GM23338 (cell line): ENCODE measurements around the gene PHLPP2. TPM values are rescaled to one million over a fixed set of nuclear protein-coding genes. Genes with fewer than 3 reads are reported as not detected.

Experiments used
- ATAC-seq: fragments of 200-7000 bp; cut with Tn5 transposase; 3 replicates; pipeline ENCODE4 v1.9.1; 2020
- DNase-seq: peaks from one replicate; pipeline ENCODE4 v3.0.0-alpha.2; 2015; ENCODE audit warnings: low spot score
- H2AFZ ChIP-seq: fragments of 200-600 bp; sonication (generic); 2 replicates; pipeline ENCODE4 v1.8.0; 2016; ENCODE audit warnings: antibody characterized with exemption, mild to moderate bottlenecking, moderate library complexity
- H3F3A ChIP-seq: fragments of 200-600 bp; sonication (generic); replicated peaks from 2 replicates; pipeline ENCODE4 v1.8.0; 2017; ENCODE audit warnings: antibody characterized with exemption, mixed run types, low read depth
- H3K27ac ChIP-seq: fragments of 200-600 bp; sonication (generic); 2 replicates; pipeline ENCODE4 v1.6.1; 2016; ENCODE audit warnings: low read depth
- H3K27me3 ChIP-seq: fragments of 200-600 bp; sonication (generic); 2 replicates; pipeline ENCODE4 v1.8.0; 2016; ENCODE audit warnings: mild to moderate bottlenecking, mixed run types, moderate library complexity; ENCODE audit not compliant: insufficient read depth
- H3K36me3 ChIP-seq: fragments of 200-600 bp; sonication (generic); 2 replicates; pipeline ENCODE4 v1.8.0; 2016; ENCODE audit warnings: mild to moderate bottlenecking; ENCODE audit not compliant: insufficient read depth
- H3K4me1 ChIP-seq: fragments of 200-600 bp; sonication (generic); 2 replicates; pipeline ENCODE4 v1.8.0; 2016; ENCODE audit warnings: mild to moderate bottlenecking, moderate library complexity; ENCODE audit not compliant: insufficient read depth
- H3K4me2 ChIP-seq: fragments of 200-600 bp; sonication (generic); 2 replicates; pipeline ENCODE4 v1.7.1; 2017; ENCODE audit warnings: mixed run types
- H3K4me3 ChIP-seq: fragments of 200-600 bp; sonication (generic); 2 replicates; pipeline ENCODE4 v1.6.1; 2016; ENCODE audit warnings: mixed run types
- H3K79me2 ChIP-seq: fragments of 200-600 bp; sonication (generic); replicated peaks from 2 replicates; pipeline ENCODE4 v1.8.0; 2017; ENCODE audit warnings: mild to moderate bottlenecking; ENCODE audit not compliant: insufficient read depth
- H3K9me2 ChIP-seq: fragments of 200-600 bp; sonication (generic); 2 replicates; pipeline ENCODE4 v1.8.0; 2017; ENCODE audit not compliant: insufficient read depth
- H4K20me1 ChIP-seq: fragments of 200-600 bp; sonication (generic); replicated peaks from 2 replicates; pipeline ENCODE4 v1.8.0; 2017; ENCODE audit warnings: mild to moderate bottlenecking; ENCODE audit not compliant: insufficient read depth
- H3K27ac Mint-ChIP-seq: 2 replicates; pipeline ENCODE4 v1.8.0; 2020; ENCODE audit warnings: inconsistent platforms, mild to moderate bottlenecking, moderate library complexity, mixed read lengths
- H3K27me3 Mint-ChIP-seq: 3 replicates; pipeline ENCODE4 v1.8.0; 2022; ENCODE audit warnings: low read depth, mild to moderate bottlenecking, moderate library complexity, mixed read lengths, inconsistent platforms; ENCODE audit not compliant: insufficient read depth, poor library complexity
- H3K36me3 Mint-ChIP-seq: 3 replicates; pipeline ENCODE4 v1.8.0; 2021; ENCODE audit warnings: low read depth, mild to moderate bottlenecking, inconsistent platforms, moderate library complexity, mixed read lengths
- H3K4me1 Mint-ChIP-seq: 3 replicates; pipeline ENCODE4 v1.8.0; 2020; ENCODE audit warnings: mild to moderate bottlenecking, inconsistent platforms, mixed read lengths
- H3K4me3 Mint-ChIP-seq: 3 replicates; pipeline ENCODE4 v1.8.0; 2021; ENCODE audit warnings: moderate library complexity, mild to moderate bottlenecking, inconsistent platforms, mixed read lengths
- H3K9me3 Mint-ChIP-seq: 3 replicates; pipeline ENCODE4 v1.8.0; 2020; ENCODE audit warnings: moderate library complexity, mild to moderate bottlenecking, inconsistent platforms, mixed read lengths
- CTCF ChIP-seq, 2 experiments: fragments of 200-600 bp in 1 of 2; sonication (generic) in 1 of 2; conservative IDR thresholded peaks; 2 replicates each; pipeline versions ENCODE4 v1.5.1 to v1.6.1; 2016 to 2017; ENCODE audit warnings: antibody characterized with exemption in 2 of 2, low read depth in 2 of 2, mild to moderate bottlenecking in 2 of 2, moderate library complexity in 1 of 2
- ETS1 ChIP-seq: IDR thresholded peaks from 2 replicates; pipeline ENCODE4 v1.6.1; 2016; ENCODE audit warnings: antibody characterized with exemption
- NANOG ChIP-seq: IDR thresholded peaks from 2 replicates; pipeline ENCODE4 v1.6.1; 2016; ENCODE audit warnings: antibody characterized with exemption, borderline replicate concordance
- POLR2AphosphoS5 ChIP-seq: IDR thresholded peaks from 2 replicates; pipeline ENCODE4 v1.6.1; 2016; ENCODE audit warnings: antibody characterized with exemption, low read depth
- STAT1 ChIP-seq: IDR thresholded peaks from one replicate; pipeline ENCODE4 v1.6.1; 2016; ENCODE audit warnings: antibody characterized with exemption; ENCODE audit not compliant: unreplicated experiment
- ZNF114 ChIP-seq: fragments of 250-450 bp; sonication (Bioruptor Pico); IDR thresholded peaks from 2 replicates; pipeline ENCODE4 v1.5.0; 2020; ENCODE audit warnings: mild to moderate bottlenecking, moderate library complexity
- ZNF331 ChIP-seq: fragments of 250-450 bp; sonication (Bioruptor Pico); IDR thresholded peaks from 2 replicates; pipeline ENCODE4 v1.5.0; 2020; ENCODE audit warnings: low read depth, mild to moderate bottlenecking, moderate library complexity
- ZNF462 ChIP-seq: fragments of 250-450 bp; sonication (Bioruptor Pico); IDR thresholded peaks from 2 replicates; pipeline ENCODE4 v1.5.0; 2020; ENCODE audit warnings: mild to moderate bottlenecking, moderate library complexity
- polyA plus RNA-seq: library from polyadenylated mRNA; unstranded; fragments of >200 nt; fragmentation: Nextera tagmentation; extraction: Ambion mirVana; gene quantifications from 2 replicates; pipeline ENCODE4 v1.2.1, GENCODE V29; 2016
- total RNA-seq: library from RNA; depleted of rRNA; stranded (reverse); fragments of >200 nt; shearing (Covaris generic); gene quantifications from 2 replicates; pipeline ENCODE4 v1.2.3, GENCODE V29; 2014

Gene PHLPP2
- total and polyA plus RNA-seq, 2 experiments from 2014 or later, result 4.2 to 20.5 TPM

GRCh38 chr16:71626018-71626857 is 98.3 kb downstream of the PHLPP2 start, which contains the start of gene MARVELD3:
TSS of gene MARVELD3 (plus strand) at chr16:71626184. CDS start at chr16:71626230, 46 bp downstream.
- DNase-seq (peak; percentile 94), ATAC-seq (peak; percentile 65)
- Histone ChIP-seq H3K9me2 (0 out of 2 replicates have a peak, but pooled peaks cover 5% of the 10 kb centered on the region), H3K27ac (peak within 1 kb of the TSS; percentile 91), H3K4me1 (peaks cover 11% of the 10 kb centered on the region), H3K27me3 (no peaks in the 10 kb centered on the region), H2AFZ (peak within 1 kb of the TSS; percentile 93), H3F3A (no peaks in the 10 kb centered on the region; the same call in 1 of the 2 replicates), H4K20me1 (0 out of 2 replicates have a peak, but pooled peaks cover 5% of the 10 kb centered on the region), H3K4me2 (peak within 1 kb of the TSS; percentile 83), H3K36me3 (peaks cover 21% of the 10 kb centered on the region; the same call in 1 of the 2 replicates), H3K4me3 (peak within 1 kb of the TSS; percentile 93), H3K79me2 (peaks cover 28% of the 10 kb centered on the region)
- no peak for TF ChIP-seq ZNF462
- TF ChIP-seq CTCF (conservative IDR thresholded peaks at IDR 0.05; ENCODE audit: low read depth in 2 of 2), result peak in 1 of 2 experiments; percentile 57; a peak in 2 of 4 replicates
- no peak for TF ChIP-seq ETS1
- TF ChIP-seq STAT1, result no peak
- no peak for TF ChIP-seq NANOG
- TF ChIP-seq ZNF114 (CRISPR knock-in tag), result no peak
- no peak for TF ChIP-seq ZNF331 (CRISPR knock-in tag)
- TF ChIP-seq POLR2AphosphoS5, result peak; percentile 96
- H3K9me3 Mint-ChIP-seq, result peaks cover 4% of the 10 kb centered on the region; the same call in 1 of the 3 replicates
- peaks cover 21% of the 10 kb centered on the region for H3K4me1 Mint-ChIP-seq
- H3K4me3 Mint-ChIP-seq, result peak within 1 kb of the TSS; percentile 92
- peak within 1 kb of the TSS; percentile 86 for H3K27ac Mint-ChIP-seq
- peaks cover 29% of the 10 kb centered on the region for H3K36me3 Mint-ChIP-seq
- peaks cover 16% of the 10 kb centered on the region for H3K27me3 Mint-ChIP-seq
